Esophagus squamous epithelium (tissue), 4 donors: Measurements from ENCODE around the gene CISD3.

ENCODE experiments used
- CTCF ChIP-seq, 6 experiments: fragments of 450-650 bp in 4 of 6; fragments of 200-600 bp in 2 of 6; sonication (generic) in 2 of 6; IDR thresholded peaks; one replicate each; pipeline ENCODE4 v1.5.1; 2016 to 2019; ENCODE audit warnings: antibody characterized with exemption in 6 of 6, mild to moderate bottlenecking in 4 of 6, moderate library complexity in 4 of 6
- POLR2A ChIP-seq, 4 donors: fragments of 450-650 bp; IDR thresholded peaks; one replicate each; pipeline ENCODE4 v1.6.1; 2017; ENCODE audit warnings: antibody characterized with exemption in 4 of 4, mild to moderate bottlenecking in 4 of 4, moderate library complexity in 3 of 4

DNA sequence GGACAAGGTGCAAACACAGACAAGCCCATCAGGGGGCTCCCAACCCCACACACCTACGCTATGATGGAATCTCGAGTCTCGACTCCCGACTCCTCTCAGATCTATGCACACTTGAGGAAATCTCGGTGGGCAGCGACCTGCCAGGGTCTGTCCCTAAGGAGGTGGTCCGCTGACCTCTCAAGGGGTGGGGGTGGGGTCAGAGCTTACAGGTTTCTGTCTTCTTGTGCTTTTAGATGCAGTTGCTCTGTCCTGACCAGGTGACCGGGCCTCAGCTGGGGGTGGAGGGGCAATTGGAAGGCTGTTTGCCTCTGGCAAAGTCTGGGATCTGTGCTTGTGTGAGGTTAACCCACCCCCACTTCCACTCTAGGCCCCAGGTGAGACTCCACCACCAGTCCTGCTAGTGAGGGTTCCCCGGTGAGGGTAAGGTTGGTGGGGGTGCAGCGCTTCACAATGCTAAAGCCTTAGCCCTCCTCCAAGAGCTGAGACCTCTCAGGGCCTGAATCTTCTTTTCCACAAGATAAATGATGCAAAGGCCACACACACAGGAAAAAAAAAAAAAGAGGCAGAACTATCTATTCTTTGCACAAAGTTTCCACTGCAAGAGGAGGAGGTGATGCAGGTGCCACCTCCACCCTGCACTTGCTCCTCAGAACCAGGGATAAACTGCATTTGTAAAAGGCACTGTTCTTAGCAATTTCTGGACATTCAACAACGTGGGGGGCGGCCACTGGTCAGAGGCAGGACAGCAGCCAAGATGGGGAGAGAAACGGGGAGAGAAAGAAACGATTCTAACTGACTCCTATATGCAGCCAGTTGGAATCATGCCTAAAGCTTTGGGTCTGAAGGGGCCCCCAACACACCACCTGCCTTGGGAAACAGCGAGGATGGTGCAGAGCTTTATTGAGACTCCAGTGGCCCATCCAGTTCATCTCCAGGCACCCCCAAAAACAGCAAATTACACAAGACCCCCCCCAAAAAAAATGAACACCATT lies 4.1 kb downstream of the CISD3 start:
- TF ChIP-seq POLR2A (IDR thresholded peaks at IDR 0.05) (no peak), CTCF (IDR thresholded peaks at IDR 0.05) (no peak)
